IPS-20b (cell line): Measurements from ENCODE around the gene CIRBP.

ENCODE experiments used
- H3K27ac ChIP-seq: one replicate; pipeline ENCODE4 v1.5.1; 2013; ENCODE audit warnings: low read length
- H3K27me3 ChIP-seq: 2 replicates; pipeline ENCODE4 v1.6.1; 2013; ENCODE audit warnings: mild to moderate bottlenecking, low read length, inconsistent platforms; ENCODE audit not compliant: insufficient read depth
- H3K36me3 ChIP-seq: 2 replicates; pipeline ENCODE4 v1.6.1; 2013; ENCODE audit warnings: low read depth, mild to moderate bottlenecking, inconsistent platforms, low read length, moderate library complexity; ENCODE audit not compliant: insufficient read depth
- H3K4me1 ChIP-seq: 2 replicates; pipeline ENCODE4 v1.6.1; 2013; ENCODE audit warnings: mild to moderate bottlenecking, control low read depth, inconsistent platforms, low read length, moderate library complexity; ENCODE audit not compliant: insufficient read depth
- H3K4me3 ChIP-seq: 2 replicates; pipeline ENCODE4 v1.5.1; 2013; ENCODE audit warnings: mild to moderate bottlenecking, low read length, inconsistent platforms
- H3K9ac ChIP-seq: 2 replicates; pipeline ENCODE4 v1.6.1; 2013; ENCODE audit warnings: low read depth, mild to moderate bottlenecking, inconsistent platforms, low read length, moderate library complexity
- H3K9me3 ChIP-seq: 2 replicates; pipeline ENCODE4 v1.6.1; 2013; ENCODE audit warnings: mild to moderate bottlenecking, low read depth, low read length, inconsistent platforms; ENCODE audit not compliant: insufficient read depth

The CIRBP gene

DNA sequence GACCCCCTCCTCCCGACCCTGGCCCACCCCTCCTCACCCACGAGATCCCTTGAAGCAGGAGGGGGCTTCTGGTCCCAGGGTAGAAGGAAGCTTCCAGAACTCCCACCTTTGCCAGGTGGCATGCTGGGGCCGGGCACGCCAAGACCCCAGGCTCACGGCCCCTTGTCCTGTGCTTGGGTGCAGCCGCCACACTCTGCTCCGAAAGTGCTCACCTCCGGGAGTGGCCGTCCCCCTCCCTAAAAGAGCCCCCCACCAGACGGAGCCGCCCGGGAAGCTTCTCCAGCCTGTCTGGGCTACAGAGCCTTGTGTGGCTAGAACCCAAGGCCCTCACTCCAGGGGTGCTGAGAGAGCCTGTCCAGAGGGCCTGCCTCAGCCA, 14.8 kb downstream of the CIRBP start:
- H3K4me3 ChIP-seq = no peak overlapping the region
- no peaks in the 10 kb centered on the region for H3K9me3 ChIP-seq
- H3K36me3 ChIP-seq = peaks cover 4% of the 10 kb centered on the region
- no peaks in the 10 kb centered on the region for H3K4me1 ChIP-seq
- H3K9ac ChIP-seq = no peak overlapping the region
- peaks cover 26% of the 10 kb centered on the region for H3K27me3 ChIP-seq
- no peak overlapping the region for H3K27ac ChIP-seq

DNA sequence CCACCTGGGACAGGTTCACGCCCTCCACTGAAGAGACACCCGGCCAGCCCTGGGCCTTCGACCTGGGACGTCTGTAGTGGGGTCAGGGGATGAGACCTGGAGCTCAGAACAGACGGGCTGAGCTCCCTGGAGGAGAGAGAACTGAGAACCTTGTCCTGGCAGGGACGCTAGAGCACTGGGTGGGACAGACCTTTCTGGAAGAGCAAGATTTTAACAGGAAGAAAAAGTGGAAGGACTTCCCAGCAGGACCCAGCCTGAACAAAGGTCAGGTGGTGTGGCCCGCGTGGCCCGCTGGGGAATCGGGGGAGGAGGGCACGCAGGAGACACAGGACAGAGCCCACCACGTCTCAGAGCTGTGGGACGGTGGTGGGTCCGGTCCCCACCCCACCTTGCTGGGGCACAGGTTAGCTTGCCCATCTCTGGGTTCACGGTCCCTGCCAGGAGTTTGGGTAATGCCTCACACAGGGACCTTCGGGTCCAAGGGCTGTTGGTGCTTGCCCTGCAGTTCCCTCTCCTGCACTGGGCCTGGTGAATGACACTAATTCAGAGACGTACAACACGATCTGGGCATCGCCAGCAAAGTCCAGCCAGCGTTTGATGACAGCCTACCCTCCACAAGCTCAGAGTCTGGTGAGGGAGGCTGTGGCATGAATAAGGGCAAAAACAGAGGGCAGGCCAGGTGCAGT, 15.3 kb downstream of the CIRBP start:
- Histone ChIP-seq H3K27me3 (peaks cover 26% of the 10 kb centered on the region), H3K36me3 (no peaks in the 10 kb centered on the region; the same call in 1 of the 2 replicates), H3K4me3 (no peak overlapping the region), H3K4me1 (no peaks in the 10 kb centered on the region), H3K9me3 (no peaks in the 10 kb centered on the region), H3K27ac (no peak overlapping the region), H3K9ac (no peak overlapping the region)

DNA sequence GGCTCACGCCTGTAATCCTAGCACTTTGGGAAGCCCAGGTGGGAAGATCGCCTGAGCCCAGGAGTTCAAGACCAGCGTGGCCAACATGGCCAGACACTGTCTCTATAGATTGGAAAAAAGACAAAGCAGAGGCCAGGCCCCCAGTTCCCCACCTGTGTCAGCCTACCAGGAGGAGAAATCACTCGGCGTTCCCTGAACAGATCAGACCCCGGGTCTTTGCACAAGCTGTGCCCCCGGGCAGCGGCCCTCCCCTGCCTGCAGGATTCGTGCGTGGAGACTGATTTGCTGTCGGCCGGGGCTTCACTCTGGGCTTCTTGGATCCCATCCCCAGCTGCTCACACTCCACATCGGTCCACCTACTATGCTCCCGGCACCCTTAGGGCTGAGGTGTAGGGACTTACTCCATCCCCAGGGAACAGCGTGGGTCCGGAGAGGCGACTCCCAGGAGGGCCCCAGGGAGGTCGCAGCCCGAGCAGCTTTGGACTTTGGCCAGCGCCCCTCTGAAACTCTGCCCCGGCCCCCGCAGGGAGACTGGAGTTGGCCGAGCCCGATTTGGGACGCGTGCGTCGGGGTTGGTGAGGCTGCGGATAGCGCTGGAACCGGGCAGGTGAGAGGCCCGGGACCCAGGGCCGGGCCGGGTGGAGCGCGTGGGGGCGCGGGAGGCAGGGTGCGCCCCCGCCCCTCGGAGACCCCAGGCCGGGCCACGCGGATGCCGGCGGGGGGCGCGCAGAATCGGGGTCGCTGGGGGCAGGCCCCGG, 16.0 kb downstream of the CIRBP start:
- Histone ChIP-seq H3K4me1 (no peaks in the 10 kb centered on the region), H3K27me3 (peaks cover 26% of the 10 kb centered on the region), H3K27ac (no peak overlapping the region), H3K4me3 (peak overlapping the region; percentile 49; the same call in 1 of the 2 replicates), H3K9ac (no peak overlapping the region), H3K9me3 (no peaks in the 10 kb centered on the region), H3K36me3 (no peaks in the 10 kb centered on the region; the same call in 1 of the 2 replicates)

DNA sequence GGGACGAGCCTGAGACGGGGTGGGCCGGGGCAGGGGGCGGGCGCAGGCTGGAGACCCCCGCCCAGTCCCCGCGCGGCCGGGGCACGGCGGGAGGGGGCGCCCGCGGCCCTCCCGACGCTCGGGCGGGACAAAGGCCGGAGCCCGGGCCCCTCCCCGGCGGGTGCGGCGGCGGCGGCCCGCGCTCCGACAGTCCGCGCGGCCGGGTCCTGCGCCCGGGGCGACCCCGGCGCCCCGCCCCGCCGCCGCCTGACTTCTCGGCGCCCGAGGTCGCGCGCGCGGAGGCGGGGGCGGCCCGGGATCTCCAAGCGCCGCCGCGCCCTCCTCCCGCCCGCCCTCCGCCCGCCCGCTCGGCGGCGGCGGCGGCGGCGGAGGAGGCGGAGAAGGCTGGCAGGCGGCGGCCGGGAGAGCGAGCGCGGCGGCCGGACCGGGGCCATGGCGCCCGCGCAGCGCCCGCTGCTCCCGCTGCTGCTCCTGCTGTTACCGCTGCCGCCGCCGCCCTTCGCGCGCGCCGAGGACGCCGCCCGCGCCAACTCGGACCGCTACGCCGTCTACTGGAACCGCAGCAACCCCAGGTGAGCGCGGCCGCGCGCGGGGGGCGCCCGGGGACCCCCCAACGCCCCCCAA, 16.7 kb downstream of the CIRBP start, which contains the start of gene EFNA2:
TSS of gene EFNA2 (plus strand) at position 137 of the 624 bp plus-strand sequence. CDS start at position 433, 296 bp downstream.
- Histone ChIP-seq H3K27ac (no peak within 1 kb of the TSS), H3K4me3 (peak within 1 kb of the TSS; percentile 57), H3K36me3 (no peaks in the 10 kb centered on the region), H3K9me3 (no peaks in the 10 kb centered on the region), H3K9ac (peak within 1 kb of the TSS; percentile 48; the same call in 1 of the 2 replicates), H3K4me1 (no peaks in the 10 kb centered on the region), H3K27me3 (peaks cover 26% of the 10 kb centered on the region)

DNA sequence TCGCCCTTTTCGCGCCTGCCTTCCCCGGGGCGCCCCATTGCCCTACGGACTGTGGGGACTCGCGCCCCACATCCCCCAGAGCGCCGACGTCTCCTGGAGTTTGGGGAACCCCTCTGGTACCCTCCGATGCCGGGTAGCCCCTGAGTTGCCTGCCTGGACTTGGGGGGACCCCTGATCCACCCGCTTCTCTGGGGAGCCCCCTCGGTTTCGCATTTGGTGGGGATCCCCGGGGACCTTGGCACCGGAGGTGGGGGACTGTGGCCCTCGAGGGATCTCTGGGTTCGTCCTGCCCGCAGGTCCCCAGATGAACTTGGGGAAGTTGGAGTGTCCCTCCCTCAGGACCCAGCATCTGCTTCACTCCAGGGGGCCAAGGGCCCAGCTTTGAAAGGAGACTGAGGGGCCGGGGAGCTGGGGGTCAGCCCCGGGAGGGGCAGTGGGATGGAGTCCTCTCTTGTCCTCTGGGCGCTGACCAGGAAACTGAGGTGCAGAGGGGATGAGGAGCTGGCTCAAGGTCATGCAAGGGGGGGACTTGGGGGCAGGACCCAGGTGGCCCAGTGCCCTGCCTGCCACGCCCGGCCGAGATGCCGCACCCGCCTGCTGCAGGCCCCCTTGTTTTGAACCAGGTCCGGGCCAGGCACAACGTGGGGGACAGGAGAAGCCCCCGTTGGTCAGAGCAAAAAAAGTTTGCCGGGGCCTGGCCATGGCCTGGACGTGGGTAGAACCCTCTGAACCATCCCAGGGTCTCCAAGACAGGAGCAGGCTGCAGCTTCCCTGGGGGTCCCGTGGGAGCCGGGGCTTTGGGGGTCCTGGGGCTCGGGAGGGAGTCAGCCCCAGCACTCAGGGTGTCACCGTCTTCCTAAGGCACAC, 17.6 kb downstream of the CIRBP start:
- no peaks in the 10 kb centered on the region for H3K36me3 ChIP-seq
- H3K9me3 ChIP-seq = no peaks in the 10 kb centered on the region
- H3K9ac ChIP-seq = peak overlapping the region; percentile 48; the same call in 1 of the 2 replicates
- H3K4me1 ChIP-seq = no peaks in the 10 kb centered on the region
- peak overlapping the region; percentile 57 for H3K4me3 ChIP-seq
- no peak overlapping the region for H3K27ac ChIP-seq
- H3K27me3 ChIP-seq = peaks cover 26% of the 10 kb centered on the region

DNA sequence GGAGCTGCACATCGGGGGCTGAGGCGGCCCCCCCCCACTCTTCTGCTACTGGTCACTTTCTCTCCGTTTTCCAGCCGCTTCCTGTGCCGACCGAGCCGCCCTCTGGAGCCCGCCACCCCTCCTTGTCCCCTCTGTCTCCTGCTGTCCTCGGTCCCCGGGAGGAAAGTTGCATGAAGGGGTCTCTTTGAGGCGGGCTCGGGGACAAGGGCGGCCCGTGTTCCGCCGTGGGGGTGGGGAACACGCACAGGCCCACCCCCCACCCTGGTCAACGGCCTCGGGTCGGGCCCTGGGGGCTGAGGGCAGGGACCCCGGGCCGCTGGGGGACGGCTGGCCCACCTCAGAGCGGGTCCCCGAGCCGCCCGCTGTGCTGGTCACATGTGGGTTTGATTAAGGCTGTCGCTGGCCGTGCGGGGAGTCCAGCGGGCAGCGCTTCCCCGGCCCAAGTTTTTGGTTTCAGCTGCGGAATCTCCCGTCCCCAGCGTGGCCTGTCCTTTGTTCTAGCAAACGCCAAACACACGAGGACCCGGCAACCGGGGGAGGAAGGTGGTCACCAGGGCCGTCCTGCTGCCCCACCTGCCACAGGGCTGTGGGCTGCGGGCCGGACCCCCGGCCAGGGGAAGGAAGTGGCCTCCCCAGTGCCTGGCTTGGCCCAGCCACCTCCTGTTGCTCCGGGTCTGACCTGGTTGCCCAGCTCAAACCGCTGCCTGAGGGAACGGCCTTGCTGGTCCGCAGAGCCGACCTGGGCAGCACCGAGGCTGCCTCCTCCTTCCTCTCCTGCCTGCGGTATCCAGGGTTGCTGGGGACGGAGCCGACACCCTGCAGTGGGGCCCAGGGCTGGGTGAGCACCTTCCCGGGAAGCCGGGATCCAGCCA, 18.5 kb downstream of the CIRBP start:
- Histone ChIP-seq H3K27ac (no peak overlapping the region), H3K9ac (no peak overlapping the region), H3K9me3 (no peaks in the 10 kb centered on the region), H3K4me3 (no peak overlapping the region), H3K27me3 (peaks cover 26% of the 10 kb centered on the region), H3K36me3 (no peaks in the 10 kb centered on the region), H3K4me1 (no peaks in the 10 kb centered on the region)

DNA sequence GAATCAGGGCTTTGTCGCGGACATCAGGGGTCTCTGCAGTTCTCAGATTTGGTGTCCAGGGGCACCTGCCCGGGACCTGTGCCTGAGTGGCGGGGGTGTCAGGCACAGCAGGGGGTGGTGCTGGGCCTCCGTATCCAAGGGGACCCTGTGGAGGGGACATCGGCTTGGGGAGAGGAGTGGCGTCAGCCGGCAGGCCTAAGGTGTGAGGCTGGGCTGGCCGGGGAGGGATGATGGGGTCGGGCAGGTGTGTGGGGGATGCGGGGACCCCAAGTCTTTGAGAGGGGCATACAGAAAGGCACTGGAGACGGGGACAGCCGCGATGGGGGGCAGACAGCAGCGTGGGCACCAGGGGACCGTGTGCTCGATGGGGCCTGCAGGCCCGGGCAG, 19.1 kb downstream of the CIRBP start:
- Histone ChIP-seq H3K27ac (no peak overlapping the region), H3K36me3 (no peaks in the 10 kb centered on the region), H3K9me3 (no peaks in the 10 kb centered on the region), H3K27me3 (peaks cover 26% of the 10 kb centered on the region), H3K4me1 (no peaks in the 10 kb centered on the region), H3K9ac (no peak overlapping the region), H3K4me3 (no peak overlapping the region)

DNA sequence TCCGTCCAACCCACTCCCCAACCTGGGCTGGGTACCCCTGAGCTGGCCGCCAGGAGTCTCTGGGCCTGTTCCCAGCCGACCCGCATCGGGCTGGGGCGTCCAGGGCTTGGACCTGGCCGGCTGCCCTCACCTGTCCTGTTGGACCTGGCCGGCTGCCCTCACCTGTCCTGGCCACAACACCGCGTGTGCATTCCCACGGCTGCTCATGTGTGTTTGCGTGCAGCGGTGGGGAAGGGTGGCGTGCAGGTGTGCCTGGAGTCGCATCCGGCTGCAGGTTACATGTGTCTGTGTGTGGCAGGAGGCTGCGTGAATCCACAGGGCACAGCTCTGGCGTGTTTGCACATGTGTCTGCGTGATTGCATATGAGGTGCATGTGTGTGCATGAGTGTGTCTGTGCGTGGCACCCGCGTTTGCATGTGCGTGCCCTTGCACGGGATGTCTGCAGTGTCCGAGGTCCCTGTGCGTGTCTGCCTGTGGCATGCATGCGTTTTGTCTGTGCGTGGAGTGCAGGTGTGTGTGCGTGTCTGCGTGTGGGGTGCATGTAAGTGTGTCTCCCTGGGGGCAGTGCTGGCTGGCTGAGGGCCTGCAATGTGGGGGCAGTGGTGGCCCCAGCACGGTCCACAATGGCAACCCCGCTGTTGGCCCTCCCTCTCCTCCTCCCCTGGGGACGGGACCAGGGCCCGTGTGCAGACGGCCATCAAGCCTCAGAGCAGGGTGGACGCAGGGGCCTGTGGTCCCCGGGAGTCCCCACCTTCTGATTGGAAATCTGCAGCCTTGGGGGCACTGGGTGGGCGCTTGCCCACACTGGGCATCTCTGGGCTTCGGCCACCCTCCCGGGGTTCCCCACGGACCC, 19.9 kb downstream of the CIRBP start:
- H3K4me1 ChIP-seq = no peaks in the 10 kb centered on the region
- H3K9ac ChIP-seq = no peak overlapping the region
- no peak overlapping the region for H3K27ac ChIP-seq
- no peak overlapping the region for H3K4me3 ChIP-seq
- H3K36me3 ChIP-seq = no peaks in the 10 kb centered on the region
- H3K27me3 ChIP-seq = peaks cover 21% of the 10 kb centered on the region
- H3K9me3 ChIP-seq = no peaks in the 10 kb centered on the region

DNA sequence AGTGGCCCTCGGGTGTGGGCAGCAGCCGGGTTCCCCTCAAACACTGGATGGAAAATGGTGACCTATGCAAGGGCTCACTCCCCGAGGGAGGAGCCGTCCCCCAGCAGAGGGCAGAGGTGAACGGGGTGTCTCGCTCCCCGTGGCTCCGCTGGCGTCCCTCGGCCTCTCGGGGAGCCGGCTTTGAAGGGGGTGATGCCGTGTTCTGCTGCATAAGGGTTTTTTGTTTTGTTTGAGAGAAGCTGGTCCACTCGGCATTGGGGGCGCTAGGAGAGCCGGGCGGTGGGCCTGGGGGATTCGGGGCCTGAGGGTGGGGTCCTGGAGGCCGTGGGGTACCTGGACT, 20.5 kb downstream of the CIRBP start:
- H3K27ac ChIP-seq = no peak overlapping the region
- H3K9me3 ChIP-seq = no peaks in the 10 kb centered on the region
- H3K4me3 ChIP-seq = no peak overlapping the region
- no peaks in the 10 kb centered on the region for H3K4me1 ChIP-seq
- H3K36me3 ChIP-seq = no peaks in the 10 kb centered on the region
- H3K27me3 ChIP-seq = peaks cover 20% of the 10 kb centered on the region
- H3K9ac ChIP-seq = no peak overlapping the region

DNA sequence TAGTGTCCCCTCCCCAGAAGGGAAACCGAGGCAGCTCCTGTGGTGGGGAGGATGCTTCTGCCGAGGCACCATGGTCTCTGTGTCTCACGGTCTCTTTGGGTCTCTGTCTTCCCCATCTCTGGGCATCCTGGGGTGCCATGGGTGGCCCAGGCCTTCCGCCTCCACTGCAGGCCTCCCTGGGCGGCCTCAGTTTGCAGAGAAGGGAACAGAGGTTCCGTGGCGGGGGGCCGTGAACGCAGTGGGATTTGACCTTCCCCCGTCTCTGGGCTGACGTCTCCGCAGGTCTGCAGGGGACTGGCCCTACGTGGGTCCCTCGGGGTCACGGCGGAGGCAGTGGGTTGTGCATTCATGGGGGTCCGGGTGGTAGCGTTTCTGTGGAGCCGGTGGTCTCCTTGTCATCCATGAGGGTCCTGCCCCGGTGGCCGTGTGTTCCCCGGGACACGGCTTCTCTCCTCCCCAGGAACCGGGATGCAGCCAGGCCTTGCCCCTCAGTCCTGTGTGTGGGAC, 21.1 kb downstream of the CIRBP start:
- H3K9ac ChIP-seq = no peak overlapping the region
- peaks cover 20% of the 10 kb centered on the region for H3K27me3 ChIP-seq
- no peaks in the 10 kb centered on the region for H3K4me1 ChIP-seq
- H3K9me3 ChIP-seq = no peaks in the 10 kb centered on the region
- H3K36me3 ChIP-seq = no peaks in the 10 kb centered on the region
- no peak overlapping the region for H3K27ac ChIP-seq
- no peak overlapping the region for H3K4me3 ChIP-seq
